ENCODE results near the gene PTPRT. TPM values are rescaled to one million over a fixed set of nuclear protein-coding genes. Genes with fewer than 3 reads are reported as not detected.

Gene PTPRT
- total and polyA plus RNA-seq, 10 of the 15 experiments (the other 5 are each of a cell fraction or from before 2014, with no cell fraction given), result not detected

GRCh38 chr20:42485556-42485955 lies 704.1 kb downstream of the PTPRT start (continued):
- TF ChIP-seq ESRRA (IDR thresholded peaks at IDR 0.05; ENCODE audit: low read length), result no peak
- no peak for TF ChIP-seq CREB1 (IDR thresholded peaks at IDR 0.05; ENCODE audit: low read depth)

DNA sequence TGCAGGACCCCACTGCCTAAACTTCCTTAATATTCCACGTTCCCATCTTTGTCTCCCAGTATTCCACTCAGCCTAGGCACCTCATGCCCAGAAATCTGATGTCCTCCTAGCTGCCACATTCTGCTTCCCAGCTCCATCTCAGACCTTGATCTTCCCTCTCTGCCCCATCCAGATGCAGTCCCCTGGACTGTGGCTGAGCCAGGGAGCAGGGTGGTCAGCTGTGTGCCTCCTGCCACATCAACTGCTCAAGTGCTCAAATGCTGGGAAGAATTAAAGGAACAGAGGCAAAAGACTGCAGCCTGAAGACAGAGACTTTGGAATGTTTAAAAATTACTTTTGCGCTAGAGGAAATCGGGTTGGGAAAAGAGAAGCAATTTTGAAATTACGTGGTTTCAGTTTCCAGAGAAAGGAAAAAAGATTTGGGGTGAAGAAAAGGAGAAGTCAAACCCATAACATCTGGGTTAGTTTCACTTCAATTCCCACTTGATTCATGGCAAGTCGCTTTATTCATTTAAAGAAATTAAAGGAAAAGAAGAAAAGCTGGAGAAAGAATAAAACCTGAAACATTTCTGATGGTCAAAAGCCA lies 704.8 kb downstream of the PTPRT start:
- intact Hi-C loops (cut with micrococcal nuclease; ENCODE audit: unreplicated experiment), result no loop called here
- ATAC-seq, result no peak
- H3K9ac ChIP-seq (ENCODE audit: control insufficient read depth, insufficient read depth, low read length), result no peak overlapping the region

More for the DNA sequence above, 704.8 kb downstream of the PTPRT start:
- Histone ChIP-seq H3K4me2 (ENCODE audit: control insufficient read depth, insufficient read depth) (no peak overlapping the region), H3K27ac (ENCODE audit: control insufficient read depth, insufficient read depth) (no peak overlapping the region), H3K36me3 (ENCODE audit: control insufficient read depth in 2 of 2, insufficient read depth in 2 of 2, low read length in 1 of 2) (no peaks in the 10 kb centered on the region), H3K4me3 (no peak overlapping the region), H3K79me2 (ENCODE audit: control insufficient read depth, insufficient read depth, low read length) (no peaks in the 10 kb centered on the region), H3K27me3 (replicated peaks in 1 of 2; ENCODE audit: control insufficient read depth in 2 of 2, insufficient read depth in 2 of 2, low read length in 1 of 2) (no peaks in the 10 kb centered on the region), H3K9me3 (replicated peaks; ENCODE audit: control insufficient read depth, insufficient read depth, low read length) (no peaks in the 10 kb centered on the region), H4K20me1 (ENCODE audit: control insufficient read depth, insufficient read depth) (no peaks in the 10 kb centered on the region), H2AFZ (ENCODE audit: control insufficient read depth, low read depth, low read length) (no peak overlapping the region), H3K4me1 (ENCODE audit: control insufficient read depth, insufficient read depth, low read length) (no peaks in the 10 kb centered on the region)
- ChIA-PET POLR2A (no interaction called here), CTCF (interaction anchor here (1.0 to 1.4 kb wide), 3 partner anchors 12 to 23 kb away, joined by 3 to 4 read pairs (median 4); no protein-coding TSS in a partner anchor), SMC1A (ENCODE audit: uncharacterized antibody, unreplicated experiment) (no interaction called here), RAD21 (ENCODE audit: unreplicated experiment) (no interaction called here)
- TF ChIP-seq SMAD5 (IDR thresholded peaks at IDR 0.05; ENCODE audit: low read depth), result no peak
- TF ChIP-seq IRF4 (IDR thresholded peaks at IDR 0.05; ENCODE audit: low read depth, low read length), result no peak
- no peak for TF ChIP-seq BCLAF1 (IDR thresholded peaks at IDR 0.05)
- TF ChIP-seq MLLT1 (IDR thresholded peaks at IDR 0.05), result no peak
- TF ChIP-seq SRF (IDR thresholded peaks at IDR 0.05; ENCODE audit: low read depth in 2 of 2, low read length in 2 of 2), result no peak
- TF ChIP-seq YY1 (IDR thresholded peaks at IDR 0.05; ENCODE audit: low read depth, low read length), result no peak
- WGBS (ENCODE audit: insufficient coverage, insufficient replicate concordance, low lambda C conversion rate, missing lambda C conversion rate), result 9% methylated on average over 5 of the region's 5 CpGs
- no peak for DNase-seq (ENCODE audit: low read depth, low spot score)
- in situ Hi-C loops (cut with MboI), result no loop called here
- BruUV-seq (replicated peaks), result no TSS peak
- FAIRE-seq, result no peak
